Measurements from ENCODE around the gene ZNG1B.
"Not testable (repeated sequence)": the region's sequence is repeated elsewhere in the genome, so short reads cannot be mapped to it uniquely, and the experiment has no call there.

- not testable (repeated sequence) for TF ChIP-seq EZH2 (IDR thresholded peaks at IDR 0.05; ENCODE audit: low read depth); CTCF (conservative IDR thresholded peaks at IDR 0.05)
These were observed 99.1 kb downstream of the ZNG1B start for GRCh38 chr2:113536573-113536972.
